Measurements from ENCODE around the gene PLPP4. TPM values are rescaled to one million over a fixed set of nuclear protein-coding genes. Genes with fewer than 3 reads are reported as not detected.
A peak's percentile ranks its signal among the peaks of the same experiment; 100 is the strongest.

PLPP4 gene
- polyA plus RNA-seq: not detected

GRCh38 chr10:120456626-120457430 lies at the start of gene PLPP4:
PLPP4 (plus strand) TSS chr10:120457227; CDS start chr10:120457306, 79 bp downstream.
- Histone ChIP-seq H3K9me3 (ENCODE audit: control insufficient read depth in 2 of 2, insufficient read depth in 1 of 2, low read depth in 1 of 2, low read length in 1 of 2) (peaks cover 0 to 3% of the 10 kb centered on the region in 2 donors), H3K36me3 (ENCODE audit: control insufficient read depth in 2 of 2, insufficient read depth in 2 of 2, low read length in 1 of 2) (no peaks in the 10 kb centered on the region)

GRCh38 chr10:120409816-120410215 lies 47.2 kb upstream of the PLPP4 start:
- Histone ChIP-seq H3K36me3 (ENCODE audit: control insufficient read depth in 2 of 2, insufficient read depth in 2 of 2, low read length in 1 of 2) (no peaks in the 10 kb centered on the region), H3K4me1 (ENCODE audit: control insufficient read depth in 2 of 2, insufficient read depth in 2 of 2, low read length in 1 of 2) (peaks cover 0 to 2% of the 10 kb centered on the region in 2 donors), H3K27ac (ENCODE audit: low read depth in 2 of 2, low read length in 1 of 2) (no peak overlapping the region), H3K4me3 (ENCODE audit: low read depth in 1 of 2, low read length in 2 of 2) (no peak overlapping the region), H3K9me3 (ENCODE audit: control insufficient read depth in 2 of 2, insufficient read depth in 1 of 2, low read depth in 1 of 2, low read length in 1 of 2) (peaks cover 0 to 6% of the 10 kb centered on the region in 2 donors), H3K27me3 (ENCODE audit: control insufficient read depth in 1 of 2, insufficient read depth in 2 of 2, low read length in 2 of 2) (no peaks in the 10 kb centered on the region)
- WGBS, 2 donors: 73 to 78% methylated on average over 4 of the region's 4 CpGs

More at GRCh38 chr10:120456626-120457430, at the start of gene PLPP4:
- H3K4me1 ChIP-seq (ENCODE audit: control insufficient read depth in 2 of 2, insufficient read depth in 2 of 2, low read length in 1 of 2): peaks cover 5 to 9% of the 10 kb centered on the region in 2 donors
- peak within 1 kb of the TSS; percentile 17 to 51 for H3K4me3 ChIP-seq (ENCODE audit: low read depth in 1 of 2, low read length in 2 of 2)
- 1% methylated on average over 47 to 92 of the region's 92 CpGs for WGBS, 2 donors
- H3K27ac ChIP-seq (ENCODE audit: low read depth in 2 of 2, low read length in 1 of 2): no peak within 1 kb of the TSS
- peaks cover 3 to 5% of the 10 kb centered on the region in 2 donors for H3K27me3 ChIP-seq (ENCODE audit: control insufficient read depth in 1 of 2, insufficient read depth in 2 of 2, low read length in 2 of 2)

- Histone ChIP-seq H3K27me3 (ENCODE audit: control insufficient read depth in 1 of 2, insufficient read depth in 2 of 2, low read length in 2 of 2) (peaks cover 0 to 2% of the 10 kb centered on the region in 2 donors), H3K27ac (ENCODE audit: low read depth in 2 of 2, low read length in 1 of 2) (no peak overlapping the region), H3K36me3 (ENCODE audit: control insufficient read depth in 2 of 2, insufficient read depth in 2 of 2, low read length in 1 of 2) (no peaks in the 10 kb centered on the region), H3K9me3 (ENCODE audit: control insufficient read depth in 2 of 2, insufficient read depth in 1 of 2, low read depth in 1 of 2, low read length in 1 of 2) (peaks cover 0 to 4% of the 10 kb centered on the region in 2 donors), H3K4me1 (ENCODE audit: control insufficient read depth in 2 of 2, insufficient read depth in 2 of 2, low read length in 1 of 2) (no peaks in the 10 kb centered on the region), H3K4me3 (ENCODE audit: low read depth in 1 of 2, low read length in 2 of 2) (no peak overlapping the region)
- 62 to 69% methylated on average over 3 of the region's 3 CpGs for WGBS, 2 donors
Measured at GRCh38 chr10:120414946-120415345, 42.1 kb upstream of the PLPP4 start.

- H3K9me3 ChIP-seq (ENCODE audit: control insufficient read depth in 2 of 2, insufficient read depth in 1 of 2, low read depth in 1 of 2, low read length in 1 of 2): peaks cover 0 to 3% of the 10 kb centered on the region in 2 donors
- no peaks in the 10 kb centered on the region for H3K36me3 ChIP-seq (ENCODE audit: control insufficient read depth in 2 of 2, insufficient read depth in 2 of 2, low read length in 1 of 2)
- no peaks in the 10 kb centered on the region for H3K4me1 ChIP-seq (ENCODE audit: control insufficient read depth in 2 of 2, insufficient read depth in 2 of 2, low read length in 1 of 2)
- no peak overlapping the region for H3K27ac ChIP-seq (ENCODE audit: low read depth in 2 of 2, low read length in 1 of 2)
- 73 to 74% methylated on average over 5 of the region's 5 CpGs for WGBS, 2 donors
- H3K4me3 ChIP-seq (ENCODE audit: low read depth in 1 of 2, low read length in 2 of 2): no peak overlapping the region
- H3K27me3 ChIP-seq (ENCODE audit: control insufficient read depth in 1 of 2, insufficient read depth in 2 of 2, low read length in 2 of 2): peaks cover 0 to 2% of the 10 kb centered on the region in 2 donors
Measured at GRCh38 chr10:120415709-120416330, 41.2 kb upstream of the PLPP4 start.

GRCh38 chr10:120420421-120420820 lies 36.6 kb upstream of the PLPP4 start:
- Histone ChIP-seq H3K27ac (ENCODE audit: low read depth in 2 of 2, low read length in 1 of 2) (no peak overlapping the region), H3K27me3 (ENCODE audit: control insufficient read depth in 1 of 2, insufficient read depth in 2 of 2, low read length in 2 of 2) (peaks cover 0 to 2% of the 10 kb centered on the region in 2 donors), H3K4me3 (ENCODE audit: low read depth in 1 of 2, low read length in 2 of 2) (no peak overlapping the region), H3K4me1 (ENCODE audit: control insufficient read depth in 2 of 2, insufficient read depth in 2 of 2, low read length in 1 of 2) (no peaks in the 10 kb centered on the region), H3K36me3 (ENCODE audit: control insufficient read depth in 2 of 2, insufficient read depth in 2 of 2, low read length in 1 of 2) (no peaks in the 10 kb centered on the region), H3K9me3 (ENCODE audit: control insufficient read depth in 2 of 2, insufficient read depth in 1 of 2, low read depth in 1 of 2, low read length in 1 of 2) (peaks cover 0 to 2% of the 10 kb centered on the region in 2 donors)
- WGBS, 2 donors: 63 to 73% methylated on average over 5 of the region's 5 CpGs

- peaks cover 0 to 2% of the 10 kb centered on the region in 2 donors for H3K9me3 ChIP-seq (ENCODE audit: control insufficient read depth in 2 of 2, insufficient read depth in 1 of 2, low read depth in 1 of 2, low read length in 1 of 2)
- no peak overlapping the region for H3K27ac ChIP-seq (ENCODE audit: low read depth in 2 of 2, low read length in 1 of 2)
- H3K36me3 ChIP-seq (ENCODE audit: control insufficient read depth in 2 of 2, insufficient read depth in 2 of 2, low read length in 1 of 2): no peaks in the 10 kb centered on the region
- H3K4me3 ChIP-seq (ENCODE audit: low read depth in 1 of 2, low read length in 2 of 2): no peak overlapping the region
- no peaks in the 10 kb centered on the region for H3K4me1 ChIP-seq (ENCODE audit: control insufficient read depth in 2 of 2, insufficient read depth in 2 of 2, low read length in 1 of 2)
- peaks cover 0 to 2% of the 10 kb centered on the region in 2 donors for H3K27me3 ChIP-seq (ENCODE audit: control insufficient read depth in 1 of 2, insufficient read depth in 2 of 2, low read length in 2 of 2)
- 39% methylated on average over 2 of the region's 2 CpGs for WGBS, 2 donors
Measured at GRCh38 chr10:120421250-120421649, 35.8 kb upstream of the PLPP4 start.

- Histone ChIP-seq H3K9me3 (ENCODE audit: control insufficient read depth in 2 of 2, insufficient read depth in 1 of 2, low read depth in 1 of 2, low read length in 1 of 2) (peaks cover 0 to 2% of the 10 kb centered on the region in 2 donors), H3K4me1 (ENCODE audit: control insufficient read depth in 2 of 2, insufficient read depth in 2 of 2, low read length in 1 of 2) (no peaks in the 10 kb centered on the region), H3K27ac (ENCODE audit: low read depth in 2 of 2, low read length in 1 of 2) (no peak overlapping the region), H3K36me3 (ENCODE audit: control insufficient read depth in 2 of 2, insufficient read depth in 2 of 2, low read length in 1 of 2) (no peaks in the 10 kb centered on the region), H3K4me3 (ENCODE audit: low read depth in 1 of 2, low read length in 2 of 2) (no peak overlapping the region), H3K27me3 (ENCODE audit: control insufficient read depth in 1 of 2, insufficient read depth in 2 of 2, low read length in 2 of 2) (peaks cover 0 to 2% of the 10 kb centered on the region in 2 donors)
- WGBS, 2 donors: 72 to 78% methylated on average over 7 of the region's 7 CpGs
Measured at GRCh38 chr10:120422457-120422856, 34.6 kb upstream of the PLPP4 start.

GRCh38 chr10:120423431-120424197 lies 33.4 kb upstream of the PLPP4 start:
- Histone ChIP-seq H3K4me1 (ENCODE audit: control insufficient read depth in 2 of 2, insufficient read depth in 2 of 2, low read length in 1 of 2) (no peaks in the 10 kb centered on the region), H3K9me3 (ENCODE audit: control insufficient read depth in 2 of 2, insufficient read depth in 1 of 2, low read depth in 1 of 2, low read length in 1 of 2) (peaks cover 0 to 2% of the 10 kb centered on the region in 2 donors), H3K27ac (ENCODE audit: low read depth in 2 of 2, low read length in 1 of 2) (no peak overlapping the region), H3K4me3 (ENCODE audit: low read depth in 1 of 2, low read length in 2 of 2) (no peak overlapping the region), H3K36me3 (ENCODE audit: control insufficient read depth in 2 of 2, insufficient read depth in 2 of 2, low read length in 1 of 2) (no peaks in the 10 kb centered on the region), H3K27me3 (ENCODE audit: control insufficient read depth in 1 of 2, insufficient read depth in 2 of 2, low read length in 2 of 2) (no peaks in the 10 kb centered on the region)
- 57 to 59% methylated on average over 8 of the region's 8 CpGs for WGBS, 2 donors

- no peaks in the 10 kb centered on the region for H3K36me3 ChIP-seq (ENCODE audit: control insufficient read depth in 2 of 2, insufficient read depth in 2 of 2, low read length in 1 of 2)
- peaks cover 0 to 2% of the 10 kb centered on the region in 2 donors for H3K9me3 ChIP-seq (ENCODE audit: control insufficient read depth in 2 of 2, insufficient read depth in 1 of 2, low read depth in 1 of 2, low read length in 1 of 2)
- no peaks in the 10 kb centered on the region for H3K27me3 ChIP-seq (ENCODE audit: control insufficient read depth in 1 of 2, insufficient read depth in 2 of 2, low read length in 2 of 2)
- no peak overlapping the region for H3K4me3 ChIP-seq (ENCODE audit: low read depth in 1 of 2, low read length in 2 of 2)
- 80 to 82% methylated on average over 4 of the region's 4 CpGs for WGBS, 2 donors
- H3K27ac ChIP-seq (ENCODE audit: low read depth in 2 of 2, low read length in 1 of 2): no peak overlapping the region
- no peaks in the 10 kb centered on the region for H3K4me1 ChIP-seq (ENCODE audit: control insufficient read depth in 2 of 2, insufficient read depth in 2 of 2, low read length in 1 of 2)
Measured at GRCh38 chr10:120424198-120424464, 32.9 kb upstream of the PLPP4 start.

Data from esophagus (tissue), 2 donors.